AG04450 (cell line): Measurements from ENCODE around the gene VBP1. TPM values are rescaled to one million over a fixed set of nuclear protein-coding genes. Genes with fewer than 3 reads are reported as not detected.
A peak's percentile ranks its signal among the peaks of the same experiment; 100 is the strongest.

Experiments
- CTCF ChIA-PET: fragments of 300-600, 350-600 bp; formaldehyde crosslinking; extraction: SDS; loops from one replicate; lab custom pipeline; 2022; ENCODE audit warnings: antibody characterized with exemption, inconsistent platforms; lab: Charles Lee
- POLR2A ChIA-PET: fragments of 350-600 bp; formaldehyde crosslinking; extraction: SDS; loops from one replicate; lab custom pipeline; 2021; ENCODE audit warnings: antibody characterized with exemption, inconsistent platforms; lab: Yijun Ruan, JAX
- DNase-seq: peaks from one replicate; pipeline ENCODE4 v3.0.0-alpha.2; 2011; ENCODE audit warnings: low read depth, low spot score
- H3K27ac ChIP-seq: one replicate; pipeline ENCODE4 v1.5.1; 2012; ENCODE audit warnings: low read depth, low read length, control low read depth
- H3K27me3 ChIP-seq: one replicate; pipeline ENCODE4 v1.6.0; 2012; ENCODE audit warnings: low read length; ENCODE audit not compliant: control insufficient read depth, insufficient read depth
- H3K4me3 ChIP-seq: 2 replicates; pipeline ENCODE4 v1.5.1; 2011; ENCODE audit warnings: mild to moderate bottlenecking, low read depth, low read length, control low read depth
- H3K9me3 ChIP-seq: 2 replicates; pipeline ENCODE4 v1.5.1; 2012; ENCODE audit warnings: low read length; ENCODE audit not compliant: control insufficient read depth, insufficient read depth
- CTCF ChIP-seq: IDR thresholded peaks from 2 replicates; pipeline ENCODE4 v1.5.1; 2011; ENCODE audit warnings: low read depth, low read length, control low read depth, inconsistent platforms
- polyA minus RNA-seq: library from RNA; depleted of rRNA, polyadenylated mRNA; stranded (reverse); fragments of >200 nt; gene quantifications from 2 replicates; pipeline ENCODE4 v1.2.3, GENCODE V29; 2011; rRNA and poly(A)+ RNA removed
- polyA plus RNA-seq: library from polyadenylated mRNA; depleted of rRNA; stranded (reverse); fragments of >200 nt; gene quantifications from 2 replicates; pipeline ENCODE4 v1.2.3, GENCODE V29; 2011; rRNA removed

VBP1 gene
- polyA plus RNA-seq (46.7 and 61.4 TPM in 2 replicates), polyA minus RNA-seq (7.9 and 12.6 TPM in 2 replicates)

GRCh38 chrX:155216179-155216939 lies at the start of gene VBP1:
TSS of gene VBP1 (plus strand) at chrX:155216460. CDS start at chrX:155216483, 23 bp downstream.
- DNase-seq = peak; percentile 88
- ChIA-PET POLR2A (interaction anchor here (0.6 kb wide), 1 partner anchor 130 kb away, joined by 4 read pairs; no protein-coding TSS in a partner anchor), CTCF (interaction anchor here (0.6 to 2.7 kb wide), 16 partner anchors 8 to 396 kb away, joined by 3 to 35 read pairs (median 4); partner anchors contain the start of genes SPRY3 and TMLHE)
- peak within 1 kb of the TSS; percentile 87 for H3K4me3 ChIP-seq
- H3K9me3 ChIP-seq = no peaks in the 10 kb centered on the region
- H3K27me3 ChIP-seq = no peaks in the 10 kb centered on the region
- TF ChIP-seq CTCF = peak; percentile 52
- H3K27ac ChIP-seq = peak within 1 kb of the TSS; percentile 75

GRCh38 chrX:155169881-155170280 lies 46.4 kb upstream of the VBP1 start:
- Histone ChIP-seq H3K27ac (no peak overlapping the region), H3K9me3 (no peaks in the 10 kb centered on the region), H3K4me3 (no peak overlapping the region), H3K27me3 (no peaks in the 10 kb centered on the region)
- TF ChIP-seq CTCF = no peak
- ChIA-PET CTCF (interaction anchor here (1.7 kb wide), 2 partner anchors 21 to 253 kb away, joined by 5 to 6 read pairs; no protein-coding TSS in a partner anchor), POLR2A (no interaction called here)
- no peak for DNase-seq

GRCh38 chrX:155179346-155179997 lies 36.8 kb upstream of the VBP1 start:
- DNase-seq = no peak
- TF ChIP-seq CTCF = no peak
- H3K4me3 ChIP-seq = no peak overlapping the region
- ChIA-PET POLR2A (no interaction called here), CTCF (interaction anchor here (1.0 kb wide), 1 partner anchor 86 kb away, joined by 3 read pairs; no protein-coding TSS in a partner anchor)
- no peak overlapping the region for H3K27ac ChIP-seq
- H3K9me3 ChIP-seq = no peaks in the 10 kb centered on the region
- H3K27me3 ChIP-seq = no peaks in the 10 kb centered on the region

- POLR2A ChIA-PET = no interaction called here
- CTCF ChIA-PET = no interaction called here
- no peak for TF ChIP-seq CTCF
- DNase-seq = no peak
- Histone ChIP-seq H3K4me3 (no peak overlapping the region), H3K27me3 (no peaks in the 10 kb centered on the region), H3K27ac (no peak overlapping the region), H3K9me3 (no peaks in the 10 kb centered on the region)
Observed at GRCh38 chrX:155188786-155189185, 27.5 kb upstream of the VBP1 start.
